NOMO-1 treated with DMSO at 0.1 percent for 48 hours (cell line): ENCODE measurements around the gene TRIP13.

ENCODE experiments used
- DNase-seq: peaks from one replicate; lab custom pipeline; 2025; ENCODE audit not compliant: unreplicated experiment; lab: John Stamatoyannopoulos, UW

The TRIP13 gene

GRCh38 chr5:854966-855743 lies 37.5 kb upstream of the TRIP13 start:
- no peak for DNase-seq

- peak; percentile 17 for DNase-seq
Measured at GRCh38 chr5:855771-856530, 36.7 kb upstream of the TRIP13 start.

DNA sequence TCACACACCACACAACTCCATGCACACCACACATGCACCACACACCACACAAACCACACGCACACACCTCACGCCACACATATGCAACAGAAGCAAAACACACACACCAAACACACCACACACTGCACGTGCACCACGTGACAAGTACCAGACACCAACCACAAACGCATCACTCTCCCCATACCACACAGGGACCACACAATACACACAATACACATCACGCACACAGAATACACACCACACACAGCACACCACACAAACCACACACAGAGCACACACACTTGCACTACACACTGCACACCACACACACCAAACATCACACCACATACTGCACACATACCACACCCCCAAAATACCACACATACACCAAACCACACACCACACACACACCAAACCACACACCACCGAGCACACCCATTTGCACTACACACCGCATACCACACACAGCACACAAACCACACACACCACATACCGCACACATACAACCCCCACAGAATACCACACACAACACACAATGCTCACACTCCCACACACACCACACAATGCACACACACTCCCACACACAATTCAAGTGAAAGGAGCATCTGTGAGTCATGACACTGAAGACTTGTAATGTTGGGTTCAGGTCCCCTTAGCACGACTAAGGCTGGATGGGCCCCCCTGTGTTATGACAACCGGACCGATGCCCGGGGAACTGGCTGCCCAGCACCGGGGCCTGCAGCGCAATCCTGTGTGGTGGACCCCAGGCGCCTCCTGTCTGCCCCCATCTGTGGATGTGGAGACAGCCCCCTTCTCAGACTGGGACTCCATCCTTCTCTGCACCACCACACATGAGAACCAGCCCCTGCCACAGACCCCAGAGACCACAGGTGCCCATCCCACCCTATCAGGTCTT lies 35.9 kb upstream of the TRIP13 start:
- DNase-seq: no peak

- DNase-seq: no peak
Measured at GRCh38 chr5:858726-859125, 34.0 kb upstream of the TRIP13 start.

GRCh38 chr5:859391-859790 lies 33.3 kb upstream of the TRIP13 start:
- no peak for DNase-seq

GRCh38 chr5:859798-860296 lies 32.8 kb upstream of the TRIP13 start:
- no peak for DNase-seq

DNA sequence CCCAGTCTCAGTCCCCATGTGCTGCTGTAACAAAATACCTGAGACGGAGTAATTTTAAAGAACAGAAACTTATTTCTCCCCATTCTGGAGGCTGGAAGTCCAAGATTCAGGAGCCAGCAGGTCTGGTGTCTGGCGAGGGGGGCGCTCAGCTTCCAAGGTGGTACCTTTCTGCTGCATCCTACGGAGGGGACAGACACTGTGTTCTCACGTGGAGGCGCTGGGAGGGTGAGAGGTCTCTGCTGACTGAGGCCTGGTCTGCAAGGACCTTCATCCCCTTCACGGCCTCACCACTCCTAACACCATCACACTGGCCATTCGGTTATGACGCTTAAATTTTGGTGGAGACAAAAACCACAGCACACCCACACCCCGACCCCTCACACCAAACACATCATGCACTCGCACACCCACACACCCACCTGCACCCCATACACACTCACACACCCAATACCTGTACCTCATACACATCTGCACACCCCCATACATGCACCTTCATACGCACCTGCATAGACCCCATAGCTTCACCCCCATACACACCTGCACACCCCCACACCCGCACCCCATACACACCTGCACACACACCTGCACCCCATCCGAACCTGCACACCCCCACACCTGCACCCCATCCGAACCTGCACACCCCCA lies 32.1 kb upstream of the TRIP13 start:
- DNase-seq: no peak

DNA sequence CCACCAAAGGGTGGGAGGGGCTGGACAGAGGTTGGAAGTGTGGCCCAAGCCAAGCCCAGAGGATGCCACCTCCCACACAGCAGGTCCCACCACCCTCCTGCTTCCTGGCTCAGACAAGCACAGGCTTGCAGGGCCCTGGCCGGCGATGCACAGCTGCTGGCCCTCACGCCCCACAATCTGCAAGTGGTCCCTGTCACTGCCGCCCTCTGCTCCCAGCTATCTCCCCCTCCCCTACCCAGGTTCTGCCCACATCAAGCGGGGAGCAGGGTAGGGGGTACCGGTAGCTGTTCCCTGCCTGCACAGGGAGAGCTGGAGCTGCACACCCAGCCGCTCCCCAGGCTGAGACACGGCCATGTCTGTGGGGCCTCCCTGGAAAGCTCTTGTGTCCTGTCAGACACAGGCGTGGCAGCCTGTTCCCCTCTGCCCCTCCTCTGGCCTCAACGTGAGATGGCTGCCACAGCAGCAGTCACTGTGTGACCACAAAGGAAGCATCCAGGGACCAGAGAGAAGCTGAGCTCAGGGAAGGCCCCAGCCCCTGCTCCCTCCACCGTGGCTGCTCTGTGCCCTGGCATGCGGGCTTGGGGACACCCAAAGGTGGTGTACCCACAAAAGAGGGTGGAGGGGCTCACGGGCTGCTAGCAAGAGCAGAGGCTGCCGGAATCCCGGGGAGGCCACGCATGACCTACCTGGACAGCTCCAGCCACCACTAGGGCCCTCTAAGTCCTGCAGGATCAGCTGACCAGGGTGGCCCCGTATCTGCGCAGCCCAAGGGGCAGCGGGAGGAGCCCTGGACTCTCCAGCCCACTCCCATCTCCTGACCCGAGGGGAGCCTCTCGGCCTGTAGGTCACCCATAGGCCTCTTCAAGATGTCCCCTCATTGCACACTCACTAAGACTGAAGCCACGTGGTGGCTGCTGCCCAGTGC lies 31.0 kb upstream of the TRIP13 start:
- no peak for DNase-seq

- DNase-seq: no peak
Measured at GRCh38 chr5:862367-863243, 30.1 kb upstream of the TRIP13 start.

GRCh38 chr5:863244-863805 lies 29.4 kb upstream of the TRIP13 start:
- no peak for DNase-seq

GRCh38 chr5:864492-865167 lies 28.1 kb upstream of the TRIP13 start:
- no peak for DNase-seq

DNA sequence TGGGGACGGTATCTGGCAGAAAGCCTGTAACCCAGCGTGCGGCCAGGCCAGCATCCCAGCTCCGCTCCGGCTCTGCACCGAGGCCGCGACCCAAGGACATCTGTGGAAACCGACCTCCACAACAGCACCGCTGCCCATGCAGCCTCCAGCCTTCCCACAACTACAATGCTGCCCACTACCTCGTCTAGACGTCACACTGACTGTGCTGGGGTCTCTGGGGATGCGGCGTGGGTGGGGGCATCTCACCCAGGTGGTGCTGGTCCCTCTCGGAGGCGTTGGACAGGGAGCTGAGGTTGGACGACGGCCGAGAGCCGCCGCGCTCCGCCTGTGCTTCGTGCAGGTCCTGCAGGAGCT lies 27.5 kb upstream of the TRIP13 start:
- DNase-seq: no peak

GRCh38 chr5:865771-866170 lies 26.9 kb upstream of the TRIP13 start:
- no peak for DNase-seq

DNA sequence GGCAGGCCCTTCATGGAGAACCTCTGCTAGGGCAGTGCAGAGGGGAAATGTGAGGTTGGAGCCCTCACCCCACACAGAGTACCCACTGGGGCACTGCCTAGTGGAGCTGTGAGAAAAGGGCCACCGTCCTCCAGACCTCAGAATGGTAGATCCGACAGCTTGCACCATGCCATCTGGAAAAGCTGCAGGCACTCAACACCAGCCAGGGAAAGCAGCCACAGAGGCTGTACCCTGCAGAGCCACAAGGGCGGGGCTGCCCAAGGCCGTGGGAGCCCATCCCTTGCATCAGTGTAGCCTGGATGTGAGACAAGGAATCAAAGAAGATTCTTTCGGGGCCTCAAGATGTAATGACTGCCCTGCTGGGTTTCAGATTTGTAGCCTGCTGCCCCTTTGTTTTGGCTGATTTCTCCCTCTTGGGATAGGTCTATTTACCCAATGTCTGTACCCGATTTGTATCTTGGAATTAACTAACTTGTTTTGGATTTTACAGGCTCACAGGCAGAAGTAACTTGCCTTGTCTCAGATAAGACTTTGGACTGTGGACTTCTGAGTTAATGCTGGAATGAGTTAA lies 25.3 kb upstream of the TRIP13 start:
- DNase-seq: no peak

GRCh38 chr5:868428-869135 lies 24.1 kb upstream of the TRIP13 start:
- no peak for DNase-seq

DNA sequence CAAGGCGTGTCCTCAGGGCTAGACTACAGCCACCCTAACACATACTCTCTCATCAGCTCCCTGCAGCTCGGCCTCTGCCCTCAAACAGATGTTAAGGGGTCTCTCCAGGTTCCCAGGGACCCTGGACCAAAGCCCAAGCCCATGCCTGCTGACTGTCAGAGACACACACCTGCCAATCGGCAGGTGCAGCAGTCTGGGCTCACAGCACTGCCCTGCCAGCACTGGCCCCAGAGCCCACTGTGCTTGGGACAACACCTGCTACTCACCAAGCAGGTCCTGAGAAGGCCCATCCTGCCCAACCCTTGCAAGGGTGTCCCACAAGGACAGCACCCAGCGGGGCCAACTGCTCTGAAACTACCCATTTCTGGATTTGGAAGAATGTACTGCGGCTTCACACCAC lies 21.7 kb upstream of the TRIP13 start:
- no peak for DNase-seq
